Parathyroid adenoma (tissue), 2 donors: ENCODE results near the gene WIPF3.

Experiments
- H2AFZ ChIP-seq: fragments of 300-600 bp; sonication (generic); one replicate; pipeline ENCODE4 v1.7.0; 2017; ENCODE audit warnings: antibody characterized with exemption, mild to moderate bottlenecking
- H3K27ac ChIP-seq: fragments of 300-600 bp; sonication (generic); one replicate; pipeline ENCODE4 v1.7.0; 2017
- H3K27me3 ChIP-seq: fragments of 300-600 bp; sonication (generic); one replicate; pipeline ENCODE4 v1.7.0; 2017; ENCODE audit warnings: low read length; ENCODE audit not compliant: control insufficient read depth, insufficient read depth
- H3K36me3 ChIP-seq: fragments of 300-600 bp; sonication (generic); one replicate; pipeline ENCODE4 v1.7.0; 2017; ENCODE audit warnings: low read length; ENCODE audit not compliant: control insufficient read depth, insufficient read depth
- H3K4me1 ChIP-seq: fragments of 300-600 bp; sonication (generic); one replicate; pipeline ENCODE4 v1.7.0; 2017; ENCODE audit warnings: control low read depth
- H3K4me2 ChIP-seq: fragments of 300-600 bp; sonication (generic); one replicate; pipeline ENCODE4 v1.7.0; 2017; ENCODE audit warnings: low read length
- H3K4me3 ChIP-seq: fragments of 300-600 bp; sonication (generic); one replicate; pipeline ENCODE4 v1.7.0; 2017; ENCODE audit warnings: low read depth, low read length
- H3K79me2 ChIP-seq: fragments of 300-600 bp; sonication (generic); one replicate; pipeline ENCODE4 v1.7.0; 2017; ENCODE audit warnings: control low read depth
- H3K9ac ChIP-seq: fragments of 300-600 bp; sonication (generic); one replicate; pipeline ENCODE4 v1.7.0; 2017; ENCODE audit warnings: mild to moderate bottlenecking
- H3K9me3 ChIP-seq: fragments of 300-600 bp; sonication (generic); one replicate; pipeline ENCODE4 v1.7.0; 2017; ENCODE audit warnings: low read length; ENCODE audit not compliant: control insufficient read depth
- CTCF ChIP-seq: fragments of 300-600 bp; sonication (generic); IDR thresholded peaks from one replicate; pipeline ENCODE4 v1.7.0; 2017; ENCODE audit warnings: antibody characterized with exemption, mild to moderate bottlenecking
- donor health status: primary hyperparathyroidism.

Gene WIPF3

GRCh38 chr7:29835718-29836117 lies 29.4 kb downstream of the WIPF3 start:
- Histone ChIP-seq H3K4me3 (no peak overlapping the region), H3K36me3 (no peaks in the 10 kb centered on the region), H3K4me1 (no peaks in the 10 kb centered on the region), H3K27ac (no peak overlapping the region), H3K4me2 (no peak overlapping the region), H3K9me3 (no peaks in the 10 kb centered on the region), H3K27me3 (no peaks in the 10 kb centered on the region), H3K9ac (no peak overlapping the region), H2AFZ (no peak overlapping the region), H3K79me2 (no peaks in the 10 kb centered on the region)
- TF ChIP-seq CTCF, result no peak

- Histone ChIP-seq H3K79me2 (no peaks in the 10 kb centered on the region), H3K4me2 (no peak overlapping the region), H3K4me3 (no peak overlapping the region), H3K9ac (no peak overlapping the region), H3K4me1 (no peaks in the 10 kb centered on the region), H3K9me3 (no peaks in the 10 kb centered on the region), H3K27me3 (no peaks in the 10 kb centered on the region), H3K27ac (no peak overlapping the region), H3K36me3 (no peaks in the 10 kb centered on the region), H2AFZ (no peak overlapping the region)
- TF ChIP-seq CTCF, result no peak
Observed at GRCh38 chr7:29839302-29839701, 33.0 kb downstream of the WIPF3 start.

- Histone ChIP-seq H3K9ac (no peak overlapping the region), H2AFZ (no peak overlapping the region), H3K79me2 (no peaks in the 10 kb centered on the region)
Observed at GRCh38 chr7:29839921-29840320, 33.6 kb downstream of the WIPF3 start.

GRCh38 chr7:29840701-29841100 lies 34.4 kb downstream of the WIPF3 start:
- no peak overlapping the region for H3K4me3 ChIP-seq
- no peaks in the 10 kb centered on the region for H3K27me3 ChIP-seq
- no peaks in the 10 kb centered on the region for H3K9me3 ChIP-seq
- no peaks in the 10 kb centered on the region for H3K79me2 ChIP-seq
- no peaks in the 10 kb centered on the region for H3K4me1 ChIP-seq
- no peak for TF ChIP-seq CTCF
- no peak overlapping the region for H3K27ac ChIP-seq
- no peak overlapping the region for H3K4me2 ChIP-seq
- no peaks in the 10 kb centered on the region for H3K36me3 ChIP-seq
- no peak overlapping the region for H3K9ac ChIP-seq
- no peak overlapping the region for H2AFZ ChIP-seq

More at GRCh38 chr7:29839921-29840320, 33.6 kb downstream of the WIPF3 start:
- Histone ChIP-seq H3K4me2 (no peak overlapping the region), H3K27me3 (no peaks in the 10 kb centered on the region), H3K9me3 (no peaks in the 10 kb centered on the region), H3K36me3 (no peaks in the 10 kb centered on the region), H3K27ac (no peak overlapping the region), H3K4me1 (no peaks in the 10 kb centered on the region), H3K4me3 (no peak overlapping the region)
- no peak for TF ChIP-seq CTCF

- no peaks in the 10 kb centered on the region for H3K9me3 ChIP-seq
- H3K9ac ChIP-seq, result no peak overlapping the region
- no peaks in the 10 kb centered on the region for H3K4me1 ChIP-seq
- H3K4me2 ChIP-seq, result no peak overlapping the region
- H3K27ac ChIP-seq, result no peak overlapping the region
- H3K27me3 ChIP-seq, result no peaks in the 10 kb centered on the region
- H3K36me3 ChIP-seq, result no peaks in the 10 kb centered on the region
- no peak for TF ChIP-seq CTCF
- no peaks in the 10 kb centered on the region for H3K79me2 ChIP-seq
- H2AFZ ChIP-seq, result no peak overlapping the region
- H3K4me3 ChIP-seq, result no peak overlapping the region
Observed at GRCh38 chr7:29841926-29842701, 35.8 kb downstream of the WIPF3 start.
